Measurements from ENCODE around the gene NANOG. TPM values are rescaled to one million over a fixed set of nuclear protein-coding genes. Genes with fewer than 3 reads are reported as not detected.

NANOG gene
- polyA plus RNA-seq, 2 of the 4 experiments (the other 2 are of a cell fraction) = not detected

DNA sequence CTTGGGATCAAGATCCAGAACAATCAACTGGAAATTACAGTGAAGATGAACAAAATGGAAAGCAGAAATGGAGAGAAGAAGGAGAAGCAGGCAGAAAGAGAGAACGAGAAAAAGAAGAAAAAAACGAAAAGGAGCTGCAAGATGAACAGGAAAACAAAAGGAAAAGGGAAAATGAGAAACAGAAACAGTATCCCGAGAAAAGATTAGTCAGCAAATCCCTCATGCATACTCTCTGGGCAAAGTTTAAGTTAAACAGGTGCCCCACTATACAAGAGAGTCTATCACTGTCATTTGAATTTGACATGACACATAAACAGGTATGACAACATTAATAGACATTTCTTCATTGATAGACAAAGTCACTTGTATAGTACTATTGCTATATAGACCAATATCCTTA, 19.2 kb upstream of the NANOG start:
- FAIRE-seq (no peak), DNase-seq (ENCODE audit: low read depth in 1 of 2, low spot score in 1 of 2) (no peak), ATAC-seq (no peak)
- POLR2A ChIA-PET = no interaction called here
- no peak overlapping the region for H3K4me2 ChIP-seq
- no peak overlapping the region for H3K27ac ChIP-seq
- 33% methylated on average over 3 of the region's 3 CpGs for WGBS (ENCODE audit: missing lambda C conversion rate)
- CTCF ChIA-PET = interaction anchor here (0.8 kb wide), 1 partner anchor 20 kb away, joined by 3 read pairs; no protein-coding TSS in a partner anchor
- H3K4me1 ChIP-seq = no peaks in the 10 kb centered on the region
- TF ChIP-seq MAFK (IDR thresholded peaks at IDR 0.05; ENCODE audit: partially characterized antibody) (peak; percentile 83), SREBF2 (IDR thresholded peaks at IDR 0.05) (no peak)
- no peak overlapping the region for H3K4me3 ChIP-seq
- H3K9me3 ChIP-seq = no peaks in the 10 kb centered on the region

DNA sequence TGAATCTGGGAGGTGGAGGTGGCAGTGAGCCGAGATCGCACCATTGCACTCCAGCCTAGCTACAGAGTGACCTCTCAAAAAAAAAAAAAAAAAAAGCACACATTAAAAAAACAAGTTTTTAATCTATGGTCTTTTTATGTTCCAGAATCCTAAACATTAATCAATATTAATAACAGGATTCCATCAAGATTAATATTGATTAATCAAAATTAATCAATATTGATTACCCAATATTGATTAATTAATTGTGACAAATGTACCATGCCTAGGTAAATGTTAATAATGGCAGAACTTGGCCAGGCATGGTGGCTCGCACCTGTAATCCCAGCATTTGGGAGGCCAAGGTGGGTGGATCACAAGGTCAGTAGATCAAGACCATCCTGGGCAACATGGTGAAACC, 7.9 kb upstream of the NANOG start:
- ChIA-PET CTCF (no interaction called here), POLR2A (no interaction called here)
- TF ChIP-seq, protein P1, sequence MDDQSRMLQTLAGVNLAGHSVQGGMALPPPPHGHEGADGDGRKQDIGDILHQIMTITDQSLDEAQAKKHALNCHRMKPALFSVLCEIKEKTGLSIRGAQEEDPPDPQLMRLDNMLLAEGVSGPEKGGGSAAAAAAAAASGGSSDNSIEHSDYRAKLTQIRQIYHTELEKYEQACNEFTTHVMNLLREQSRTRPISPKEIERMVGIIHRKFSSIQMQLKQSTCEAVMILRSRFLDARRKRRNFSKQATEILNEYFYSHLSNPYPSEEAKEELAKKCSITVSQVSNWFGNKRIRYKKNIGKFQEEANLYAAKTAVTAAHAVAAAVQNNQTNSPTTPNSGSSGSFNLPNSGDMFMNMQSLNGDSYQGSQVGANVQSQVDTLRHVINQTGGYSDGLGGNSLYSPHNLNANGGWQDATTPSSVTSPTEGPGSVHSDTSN (IDR thresholded peaks at IDR 0.05) = no peak
- TF ChIP-seq POLR2A (IDR thresholded peaks at IDR 0.05; ENCODE audit: low read length) (no peak), FOSL2 (IDR thresholded peaks at IDR 0.05) (no peak), FOSL2 (CRISPR knock-in tag; IDR thresholded peaks at IDR 0.05) (no peak), TP53 (CRISPR knock-in tag; IDR thresholded peaks at IDR 0.05) (no peak), HOXB5 (CRISPR knock-in tag; IDR thresholded peaks at IDR 0.05) (no peak), RARB (CRISPR knock-in tag; IDR thresholded peaks at IDR 0.05) (no peak), RFX5 (IDR thresholded peaks at IDR 0.05) (no peak), HOXA7 (CRISPR knock-in tag; IDR thresholded peaks at IDR 0.05) (no peak), RCOR1 (IDR thresholded peaks at IDR 0.05; ENCODE audit: low read depth, low read length) (no peak), SMC3 (IDR thresholded peaks at IDR 0.05) (no peak), SREBF2 (IDR thresholded peaks at IDR 0.05) (no peak)
- TF ChIP-seq, protein P2, sequence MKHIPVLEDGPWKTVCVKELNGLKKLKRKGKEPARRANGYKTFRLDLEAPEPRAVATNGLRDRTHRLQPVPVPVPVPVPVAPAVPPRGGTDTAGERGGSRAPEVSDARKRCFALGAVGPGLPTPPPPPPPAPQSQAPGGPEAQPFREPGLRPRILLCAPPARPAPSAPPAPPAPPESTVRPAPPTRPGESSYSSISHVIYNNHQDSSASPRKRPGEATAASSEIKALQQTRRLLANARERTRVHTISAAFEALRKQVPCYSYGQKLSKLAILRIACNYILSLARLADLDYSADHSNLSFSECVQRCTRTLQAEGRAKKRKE (CRISPR knock-in tag; IDR thresholded peaks at IDR 0.05; ENCODE audit: low read depth) = no peak
- TF ChIP-seq, protein P3, sequence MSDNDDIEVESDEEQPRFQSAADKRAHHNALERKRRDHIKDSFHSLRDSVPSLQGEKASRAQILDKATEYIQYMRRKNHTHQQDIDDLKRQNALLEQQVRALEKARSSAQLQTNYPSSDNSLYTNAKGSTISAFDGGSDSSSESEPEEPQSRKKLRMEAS (IDR thresholded peaks at IDR 0.05) = no peak
- TF ChIP-seq, protein P4, sequence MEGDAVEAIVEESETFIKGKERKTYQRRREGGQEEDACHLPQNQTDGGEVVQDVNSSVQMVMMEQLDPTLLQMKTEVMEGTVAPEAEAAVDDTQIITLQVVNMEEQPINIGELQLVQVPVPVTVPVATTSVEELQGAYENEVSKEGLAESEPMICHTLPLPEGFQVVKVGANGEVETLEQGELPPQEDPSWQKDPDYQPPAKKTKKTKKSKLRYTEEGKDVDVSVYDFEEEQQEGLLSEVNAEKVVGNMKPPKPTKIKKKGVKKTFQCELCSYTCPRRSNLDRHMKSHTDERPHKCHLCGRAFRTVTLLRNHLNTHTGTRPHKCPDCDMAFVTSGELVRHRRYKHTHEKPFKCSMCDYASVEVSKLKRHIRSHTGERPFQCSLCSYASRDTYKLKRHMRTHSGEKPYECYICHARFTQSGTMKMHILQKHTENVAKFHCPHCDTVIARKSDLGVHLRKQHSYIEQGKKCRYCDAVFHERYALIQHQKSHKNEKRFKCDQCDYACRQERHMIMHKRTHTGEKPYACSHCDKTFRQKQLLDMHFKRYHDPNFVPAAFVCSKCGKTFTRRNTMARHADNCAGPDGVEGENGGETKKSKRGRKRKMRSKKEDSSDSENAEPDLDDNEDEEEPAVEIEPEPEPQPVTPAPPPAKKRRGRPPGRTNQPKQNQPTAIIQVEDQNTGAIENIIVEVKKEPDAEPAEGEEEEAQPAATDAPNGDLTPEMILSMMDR (IDR thresholded peaks at IDR 0.05) = no peak
- TF ChIP-seq, protein P5, sequence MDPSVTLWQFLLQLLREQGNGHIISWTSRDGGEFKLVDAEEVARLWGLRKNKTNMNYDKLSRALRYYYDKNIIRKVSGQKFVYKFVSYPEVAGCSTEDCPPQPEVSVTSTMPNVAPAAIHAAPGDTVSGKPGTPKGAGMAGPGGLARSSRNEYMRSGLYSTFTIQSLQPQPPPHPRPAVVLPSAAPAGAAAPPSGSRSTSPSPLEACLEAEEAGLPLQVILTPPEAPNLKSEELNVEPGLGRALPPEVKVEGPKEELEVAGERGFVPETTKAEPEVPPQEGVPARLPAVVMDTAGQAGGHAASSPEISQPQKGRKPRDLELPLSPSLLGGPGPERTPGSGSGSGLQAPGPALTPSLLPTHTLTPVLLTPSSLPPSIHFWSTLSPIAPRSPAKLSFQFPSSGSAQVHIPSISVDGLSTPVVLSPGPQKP (IDR thresholded peaks at IDR 0.05; ENCODE audit: low read depth, low read length) = no peak
- TF ChIP-seq, protein P6, sequence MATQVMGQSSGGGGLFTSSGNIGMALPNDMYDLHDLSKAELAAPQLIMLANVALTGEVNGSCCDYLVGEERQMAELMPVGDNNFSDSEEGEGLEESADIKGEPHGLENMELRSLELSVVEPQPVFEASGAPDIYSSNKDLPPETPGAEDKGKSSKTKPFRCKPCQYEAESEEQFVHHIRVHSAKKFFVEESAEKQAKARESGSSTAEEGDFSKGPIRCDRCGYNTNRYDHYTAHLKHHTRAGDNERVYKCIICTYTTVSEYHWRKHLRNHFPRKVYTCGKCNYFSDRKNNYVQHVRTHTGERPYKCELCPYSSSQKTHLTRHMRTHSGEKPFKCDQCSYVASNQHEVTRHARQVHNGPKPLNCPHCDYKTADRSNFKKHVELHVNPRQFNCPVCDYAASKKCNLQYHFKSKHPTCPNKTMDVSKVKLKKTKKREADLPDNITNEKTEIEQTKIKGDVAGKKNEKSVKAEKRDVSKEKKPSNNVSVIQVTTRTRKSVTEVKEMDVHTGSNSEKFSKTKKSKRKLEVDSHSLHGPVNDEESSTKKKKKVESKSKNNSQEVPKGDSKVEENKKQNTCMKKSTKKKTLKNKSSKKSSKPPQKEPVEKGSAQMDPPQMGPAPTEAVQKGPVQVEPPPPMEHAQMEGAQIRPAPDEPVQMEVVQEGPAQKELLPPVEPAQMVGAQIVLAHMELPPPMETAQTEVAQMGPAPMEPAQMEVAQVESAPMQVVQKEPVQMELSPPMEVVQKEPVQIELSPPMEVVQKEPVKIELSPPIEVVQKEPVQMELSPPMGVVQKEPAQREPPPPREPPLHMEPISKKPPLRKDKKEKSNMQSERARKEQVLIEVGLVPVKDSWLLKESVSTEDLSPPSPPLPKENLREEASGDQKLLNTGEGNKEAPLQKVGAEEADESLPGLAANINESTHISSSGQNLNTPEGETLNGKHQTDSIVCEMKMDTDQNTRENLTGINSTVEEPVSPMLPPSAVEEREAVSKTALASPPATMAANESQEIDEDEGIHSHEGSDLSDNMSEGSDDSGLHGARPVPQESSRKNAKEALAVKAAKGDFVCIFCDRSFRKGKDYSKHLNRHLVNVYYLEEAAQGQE (IDR thresholded peaks at IDR 0.05) = no peak
- no peak overlapping the region for H3K4me2 ChIP-seq
- DNase-seq (ENCODE audit: low read depth in 1 of 2, low spot score in 1 of 2) (no peak), FAIRE-seq (no peak), ATAC-seq (no peak)
- WGBS (ENCODE audit: missing lambda C conversion rate) = 52% methylated on average over 3 of the region's 3 CpGs
- H3K27ac ChIP-seq = no peak overlapping the region
- no peaks in the 10 kb centered on the region for H3K9me3 ChIP-seq
- H3K4me3 ChIP-seq = no peak overlapping the region
- no peaks in the 10 kb centered on the region for H3K4me1 ChIP-seq

Data from A549 (cell line).